Prostate gland (tissue), 2 donors: ENCODE data around the gene VDAC1. TPM values are rescaled to one million over a fixed set of nuclear protein-coding genes. Genes with fewer than 3 reads are reported as not detected.

ENCODE experiments used
- DNase-seq: peaks from one replicate; pipeline ENCODE4 v3.0.0-alpha.2; 2019; ENCODE audit warnings: low spot score
- H3K27ac ChIP-seq, 2 donors: fragments of 200-600 bp; sonication (generic); 2 replicates each; pipeline ENCODE4 v1.5.1; 2017 to 2019
- H3K27me3 ChIP-seq: fragments of 200-600 bp; sonication (generic); replicated peaks from 2 replicates; pipeline ENCODE4 v1.5.1; 2019; ENCODE audit not compliant: insufficient read depth
- H3K36me3 ChIP-seq, 2 donors: fragments of 200-600 bp; sonication (generic); 1 replicate in 1 of 2; 2 replicates in 1 of 2; pipeline versions ENCODE4 v1.5.1 to v1.8.1; 2017 to 2019
- H3K4me1 ChIP-seq: fragments of 200-600 bp; sonication (generic); replicated peaks from 2 replicates; pipeline ENCODE4 v1.5.1; 2019
- H3K4me3 ChIP-seq, 2 donors: fragments of 200-600 bp; sonication (generic); 2 replicates each; pipeline ENCODE4 v1.5.1; 2017 to 2019
- H3K9me3 ChIP-seq: fragments of 200-600 bp; sonication (generic); 2 replicates; pipeline ENCODE4 v1.5.1; 2017
- POLR2A ChIP-seq: fragments of 450-650 bp; IDR thresholded peaks from one replicate; pipeline ENCODE4 v1.6.1; 2016; ENCODE audit warnings: antibody characterized with exemption, mild to moderate bottlenecking
- POLR2AphosphoS5 ChIP-seq: sonication (generic); formaldehyde crosslinking; IDR thresholded peaks from one replicate; pipeline ENCODE4 v1.6.1; 2017; ENCODE audit warnings: antibody characterized with exemption
- WGBS: methylation state at CpG from one replicate; pipeline ENCODE4 v1.1.5; 2018; 5-methylcytosine and 5-hydroxymethylcytosine counted together
- intact Hi-C: fragments of 100-400 bp; cut with DNase I; formaldehyde crosslinking; loops from one replicate; pipeline ENCODE4 v1.14.2; 2022
- total RNA-seq, 2 donors: library from RNA; depleted of rRNA; stranded (reverse); fragments of >200 nt; gene quantifications; one replicate each; pipeline ENCODE4 v1.1.0, GENCODE V29; 2016
- TF ChIP-seq, protein P1 (sequence below), 4 experiments: fragments of 200-600 bp in 2 of 4; fragments of 450-650 bp in 2 of 4; sonication (generic) in 2 of 4; IDR thresholded peaks; 1 replicate in 3 of 4; 2 replicates in 1 of 4; pipeline ENCODE4 v1.5.1; 2016 to 2019; ENCODE audit warnings: antibody characterized with exemption in 4 of 4, mild to moderate bottlenecking in 2 of 4, moderate library complexity in 2 of 4

Gene VDAC1, protein sequence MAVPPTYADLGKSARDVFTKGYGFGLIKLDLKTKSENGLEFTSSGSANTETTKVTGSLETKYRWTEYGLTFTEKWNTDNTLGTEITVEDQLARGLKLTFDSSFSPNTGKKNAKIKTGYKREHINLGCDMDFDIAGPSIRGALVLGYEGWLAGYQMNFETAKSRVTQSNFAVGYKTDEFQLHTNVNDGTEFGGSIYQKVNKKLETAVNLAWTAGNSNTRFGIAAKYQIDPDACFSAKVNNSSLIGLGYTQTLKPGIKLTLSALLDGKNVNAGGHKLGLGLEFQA
- 100 to 1,000 TPM; 142 to 143 TPM for total RNA-seq

DNA sequence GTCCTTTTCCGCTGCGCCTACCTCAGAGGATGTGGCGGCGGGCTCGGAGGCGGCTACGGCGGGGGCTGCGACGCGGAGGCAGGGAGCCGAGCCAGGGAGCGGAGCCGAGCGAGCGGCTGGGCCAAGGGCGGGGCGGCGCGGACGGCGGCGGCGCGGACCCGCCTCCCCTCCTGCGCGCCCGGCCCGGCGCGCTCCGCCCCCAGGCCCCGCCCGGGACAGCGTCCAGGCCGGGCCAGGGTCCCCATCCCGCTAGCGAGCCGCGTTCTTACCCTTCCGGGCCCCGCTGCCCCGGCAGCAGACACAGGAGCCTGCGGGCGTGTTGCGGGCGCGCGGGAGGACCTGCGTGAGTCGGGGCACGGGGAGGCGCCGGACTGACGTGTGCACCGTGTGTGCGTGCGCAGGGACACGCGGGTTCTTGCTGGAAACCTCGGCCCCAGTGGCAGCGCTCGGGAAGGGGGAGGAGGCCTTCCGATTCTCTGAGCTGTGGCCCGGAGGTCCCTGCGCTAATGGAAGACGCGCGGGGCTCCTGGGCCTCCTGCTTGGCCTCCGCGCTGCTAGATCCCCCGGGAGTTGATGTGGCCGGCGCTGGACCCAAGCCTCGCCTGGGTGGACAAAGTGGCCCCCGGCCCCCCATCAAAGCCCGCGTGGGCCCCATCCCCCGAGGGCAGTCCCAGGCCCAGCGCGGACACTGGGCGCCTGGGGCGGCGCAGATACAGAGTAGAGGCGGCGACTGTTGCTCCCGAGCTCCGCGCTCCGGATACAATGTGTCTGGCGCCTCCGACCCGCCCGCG is at the start of gene VDAC1:
Gene VDAC1, minus strand, starts transcription at position 350 of the 791 bp plus-strand sequence. CDS start 11,963 bp downstream, outside the sequence.
- no peaks in the 10 kb centered on the region for H3K9me3 ChIP-seq
- peak; percentile 69 for DNase-seq
- peak within 1 kb of the TSS; percentile 88 to 91 for H3K4me3 ChIP-seq
- WGBS = under 1% methylated on average over 62 of the region's 96 CpGs
- H3K27me3 ChIP-seq = no peaks in the 10 kb centered on the region
- no peaks in the 10 kb centered on the region for H3K36me3 ChIP-seq
- H3K27ac ChIP-seq = peak within 1 kb of the TSS; percentile 97 to 98
- peaks cover 17% of the 10 kb centered on the region for H3K4me1 ChIP-seq
- intact Hi-C loops = no loop called here
- TF ChIP-seq POLR2AphosphoS5 (peak; percentile 44), POLR2A (peak; percentile 66)
- TF ChIP-seq, protein P1, sequence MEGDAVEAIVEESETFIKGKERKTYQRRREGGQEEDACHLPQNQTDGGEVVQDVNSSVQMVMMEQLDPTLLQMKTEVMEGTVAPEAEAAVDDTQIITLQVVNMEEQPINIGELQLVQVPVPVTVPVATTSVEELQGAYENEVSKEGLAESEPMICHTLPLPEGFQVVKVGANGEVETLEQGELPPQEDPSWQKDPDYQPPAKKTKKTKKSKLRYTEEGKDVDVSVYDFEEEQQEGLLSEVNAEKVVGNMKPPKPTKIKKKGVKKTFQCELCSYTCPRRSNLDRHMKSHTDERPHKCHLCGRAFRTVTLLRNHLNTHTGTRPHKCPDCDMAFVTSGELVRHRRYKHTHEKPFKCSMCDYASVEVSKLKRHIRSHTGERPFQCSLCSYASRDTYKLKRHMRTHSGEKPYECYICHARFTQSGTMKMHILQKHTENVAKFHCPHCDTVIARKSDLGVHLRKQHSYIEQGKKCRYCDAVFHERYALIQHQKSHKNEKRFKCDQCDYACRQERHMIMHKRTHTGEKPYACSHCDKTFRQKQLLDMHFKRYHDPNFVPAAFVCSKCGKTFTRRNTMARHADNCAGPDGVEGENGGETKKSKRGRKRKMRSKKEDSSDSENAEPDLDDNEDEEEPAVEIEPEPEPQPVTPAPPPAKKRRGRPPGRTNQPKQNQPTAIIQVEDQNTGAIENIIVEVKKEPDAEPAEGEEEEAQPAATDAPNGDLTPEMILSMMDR (IDR thresholded peaks at IDR 0.05) = no peak

DNA sequence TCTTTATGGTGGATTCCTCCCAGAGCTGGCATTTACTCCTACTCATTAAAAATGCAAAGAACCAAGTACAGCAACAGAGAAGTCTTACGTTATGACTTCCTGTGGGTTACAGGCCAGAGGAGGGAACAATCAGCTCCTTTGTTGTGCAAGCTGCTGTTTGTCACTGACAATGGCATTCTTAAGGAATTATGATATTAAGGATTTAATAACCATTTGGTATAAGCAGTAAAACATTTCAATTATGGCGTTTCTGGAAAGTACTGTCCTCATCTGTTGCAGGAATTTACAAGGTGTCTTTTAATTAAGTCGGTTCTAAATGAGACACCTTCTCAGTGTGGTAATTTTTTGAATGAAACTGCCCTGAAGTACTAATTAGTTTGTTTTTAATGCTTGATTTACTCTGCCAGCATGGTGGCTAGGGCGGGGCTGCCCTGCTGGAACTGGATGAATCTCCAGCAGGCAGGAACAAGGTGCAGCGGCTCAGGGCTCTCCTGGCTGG is 49.1 kb upstream of the VDAC1 start:
- Histone ChIP-seq H3K36me3 (no peaks in the 10 kb centered on the region), H3K4me1 (no peaks in the 10 kb centered on the region), H3K27me3 (no peaks in the 10 kb centered on the region), H3K27ac (peak overlapping the region; percentile 47 to 56), H3K9me3 (no peaks in the 10 kb centered on the region), H3K4me3 (no peak overlapping the region)
- 22% methylated on average over 5 of the region's 5 CpGs for WGBS
- DNase-seq = peak; percentile 51
- intact Hi-C loops = no loop called here
- TF ChIP-seq POLR2AphosphoS5 = peak; percentile 61
- no peak for TF ChIP-seq POLR2A

DNA sequence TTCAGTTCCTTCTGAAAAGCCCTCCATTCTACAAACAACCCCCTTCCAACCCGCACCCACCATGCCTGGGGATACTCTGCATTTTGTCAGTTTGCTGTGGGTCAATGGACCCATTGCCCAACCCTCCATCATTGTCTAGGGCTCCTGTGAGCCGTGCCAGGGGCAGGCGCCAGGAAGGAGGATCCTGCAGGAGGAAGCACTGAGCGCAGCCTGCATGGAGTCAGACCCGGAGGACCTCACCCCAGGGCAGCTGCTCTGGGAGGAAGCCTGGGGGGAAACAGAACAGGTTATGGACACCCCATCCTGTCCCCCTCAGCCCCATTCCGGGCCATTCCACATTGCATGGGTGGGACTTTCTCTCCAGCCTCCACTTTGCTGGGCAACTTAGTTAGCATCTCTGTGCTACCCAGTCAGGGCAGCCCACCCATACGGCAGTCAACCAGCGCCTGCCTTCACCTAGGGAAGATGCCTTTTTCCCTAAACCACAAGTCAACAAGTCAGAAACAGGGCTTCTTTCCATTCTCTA is 48.6 kb upstream of the VDAC1 start:
- Histone ChIP-seq H3K27me3 (no peaks in the 10 kb centered on the region), H3K27ac (peak overlapping the region in 1 of 2 donors; percentile 56), H3K9me3 (no peaks in the 10 kb centered on the region), H3K36me3 (no peaks in the 10 kb centered on the region), H3K4me1 (no peaks in the 10 kb centered on the region), H3K4me3 (no peak overlapping the region)
- DNase-seq = no peak
- no peak for TF ChIP-seq POLR2AphosphoS5
- TF ChIP-seq, protein P1 (IDR thresholded peaks at IDR 0.05) = no peak
- TF ChIP-seq POLR2A = no peak
- intact Hi-C loops = no loop called here
- WGBS = 49% methylated on average over 8 of the region's 8 CpGs

DNA sequence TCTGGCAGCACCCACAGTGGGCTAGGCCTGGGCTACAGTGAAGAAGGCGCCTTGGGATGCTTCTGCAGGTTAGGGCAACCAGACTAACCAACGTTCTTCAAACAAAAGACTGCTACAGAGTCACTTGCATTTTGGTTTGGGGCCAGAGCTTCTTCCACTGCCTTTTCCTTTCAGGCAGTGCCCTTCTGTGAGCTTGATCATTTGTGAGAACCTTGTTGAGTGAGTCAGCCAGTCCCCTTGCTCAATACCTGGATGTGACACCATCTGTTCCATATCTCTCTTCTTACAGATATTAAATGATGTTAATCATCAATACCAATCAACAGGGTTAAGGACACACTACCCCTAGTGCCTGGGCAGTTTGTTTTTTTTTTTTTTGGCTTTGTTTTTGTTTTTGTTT is 46.5 kb upstream of the VDAC1 start:
- no peak overlapping the region for H3K4me3 ChIP-seq
- intact Hi-C loops = no loop called here
- H3K27ac ChIP-seq = no peak overlapping the region
- H3K27me3 ChIP-seq = no peaks in the 10 kb centered on the region
- no peaks in the 10 kb centered on the region for H3K4me1 ChIP-seq
- H3K36me3 ChIP-seq = no peaks in the 10 kb centered on the region
- no peak for DNase-seq
- H3K9me3 ChIP-seq = no peaks in the 10 kb centered on the region
- TF ChIP-seq POLR2A = no peak
- TF ChIP-seq POLR2AphosphoS5 = no peak
- TF ChIP-seq, protein P1 (IDR thresholded peaks at IDR 0.05) = no peak
- 59% methylated on average over 2 of the region's 2 CpGs for WGBS

DNA sequence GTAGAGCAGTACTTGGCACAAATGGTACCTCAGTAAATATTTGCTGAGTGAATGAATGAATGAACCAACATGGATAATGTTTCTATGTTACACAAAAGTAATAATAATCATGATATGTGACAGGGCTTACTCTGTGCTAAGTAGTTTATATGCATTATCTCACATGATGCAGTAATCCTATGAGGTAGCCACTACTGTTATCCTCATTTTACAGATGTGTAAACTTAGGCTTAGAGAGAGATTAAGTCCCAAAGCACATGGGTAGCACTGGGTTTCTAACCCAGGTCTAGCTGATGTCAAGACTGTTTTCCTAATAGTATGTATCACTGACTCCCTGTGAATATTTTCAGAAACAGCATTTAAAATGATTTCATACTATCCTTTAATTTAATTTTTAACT is 44.1 kb upstream of the VDAC1 start:
- no peak overlapping the region for H3K27ac ChIP-seq
- no peaks in the 10 kb centered on the region for H3K27me3 ChIP-seq
- intact Hi-C loops = loop anchor here (10.0 kb wide), 1 partner anchor 236 kb away; no protein-coding TSS in a partner anchor
- H3K4me1 ChIP-seq = no peaks in the 10 kb centered on the region
- no peak for TF ChIP-seq POLR2A
- TF ChIP-seq, protein P1 (IDR thresholded peaks at IDR 0.05) = no peak
- TF ChIP-seq POLR2AphosphoS5 = no peak
- no peaks in the 10 kb centered on the region for H3K9me3 ChIP-seq
- H3K36me3 ChIP-seq = no peaks in the 10 kb centered on the region
- DNase-seq = no peak
- H3K4me3 ChIP-seq = no peak overlapping the region
